ENCODE results near the gene KIAA1958.

KIAA1958 gene

DNA sequence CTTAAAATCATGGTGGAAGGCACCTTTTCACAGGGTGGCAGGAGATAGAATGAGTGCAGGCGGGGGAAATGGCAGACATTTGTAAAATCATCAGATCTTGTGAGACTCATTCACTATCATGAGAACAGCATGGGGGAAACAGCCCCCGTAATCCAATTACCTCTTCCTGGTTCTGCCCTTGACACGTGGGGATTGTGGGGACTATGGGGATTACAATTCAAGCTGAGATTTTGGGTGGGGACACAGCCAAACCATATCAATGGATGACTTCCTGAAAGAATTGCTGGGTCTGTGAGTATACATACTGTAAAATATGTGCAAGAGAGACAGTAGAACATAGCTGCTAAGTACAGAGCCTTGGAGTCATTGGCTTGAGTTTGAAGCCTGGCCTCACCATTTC lies 47.0 kb downstream of the KIAA1958 start:
- no peak for DNase-seq

DNA sequence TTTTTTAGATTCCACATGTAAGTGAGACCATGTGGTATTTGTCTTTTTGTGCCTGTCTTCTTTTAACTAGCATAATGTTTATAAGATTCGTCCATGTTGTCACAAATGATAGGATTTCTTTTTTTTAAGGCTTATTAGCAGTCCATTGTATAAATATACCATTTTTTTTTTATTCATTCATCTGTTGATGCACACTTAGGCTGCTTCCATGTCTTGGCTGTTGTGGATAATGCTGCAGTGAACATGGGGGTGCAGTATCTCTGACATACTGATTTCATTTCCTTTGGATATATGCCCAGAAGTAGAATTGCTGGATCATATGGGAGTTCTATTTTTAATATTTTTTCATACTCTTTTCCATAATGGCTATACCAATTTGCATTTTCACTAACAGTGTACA lies 48.7 kb downstream of the KIAA1958 start:
- no peak for DNase-seq

DNA sequence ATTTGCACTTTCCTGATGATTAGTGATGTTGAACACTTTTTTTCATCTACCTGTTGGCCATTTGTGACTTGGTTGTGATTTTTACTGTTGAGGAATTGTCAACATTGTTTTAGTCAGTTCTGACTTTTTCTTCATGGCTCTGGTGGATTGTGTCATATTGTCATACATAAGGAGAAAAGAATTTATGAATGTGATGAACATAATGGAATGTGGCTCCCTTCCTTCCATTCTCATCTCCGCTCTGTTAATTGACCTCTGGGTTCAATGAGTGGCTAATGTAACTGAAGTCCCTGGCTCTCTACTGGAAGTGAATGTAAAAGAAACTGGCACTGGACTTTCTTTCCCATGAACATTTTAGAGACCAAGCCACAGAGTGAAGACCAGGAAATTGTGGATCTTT lies 49.2 kb downstream of the KIAA1958 start:
- no peak for DNase-seq

DNA sequence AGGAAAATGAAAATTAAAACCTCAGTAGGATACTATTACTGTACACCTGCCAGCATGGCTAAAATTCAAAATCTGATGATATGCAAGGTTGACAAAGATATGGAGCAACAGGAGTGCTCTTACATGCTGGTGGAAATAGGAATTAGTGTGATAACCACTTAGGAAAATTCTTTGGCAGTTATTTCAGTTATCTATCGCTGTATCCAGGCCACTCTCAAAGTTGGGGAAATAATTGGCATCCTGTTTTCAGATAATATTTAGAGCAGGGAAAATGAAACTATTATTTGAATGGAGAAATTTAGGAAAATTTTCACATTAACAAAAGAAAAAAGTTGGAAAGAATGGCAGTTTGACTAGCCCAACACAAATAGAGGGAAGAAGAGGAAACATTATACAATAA lies 50.9 kb downstream of the KIAA1958 start:
- no peak for DNase-seq

DNA sequence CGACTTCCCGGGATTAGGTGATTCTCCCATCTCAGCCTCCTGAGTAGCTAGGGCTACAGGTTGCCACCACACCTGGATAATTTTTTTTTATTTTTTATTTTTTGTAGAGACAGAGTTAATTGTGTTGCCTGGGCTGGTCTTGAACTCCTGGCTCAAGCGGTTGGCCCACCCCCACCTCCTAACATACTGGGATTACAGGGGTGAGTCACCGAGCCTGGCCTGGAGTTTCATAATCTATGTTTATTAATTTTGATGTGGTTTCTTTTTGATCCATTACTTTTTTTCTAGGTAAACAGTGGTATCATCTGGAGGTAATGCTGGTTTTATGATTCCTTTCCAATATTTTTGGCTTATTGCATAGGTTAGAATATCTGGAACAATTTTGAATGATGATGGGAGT lies 54.2 kb downstream of the KIAA1958 start:
- DNase-seq = no peak

DNA sequence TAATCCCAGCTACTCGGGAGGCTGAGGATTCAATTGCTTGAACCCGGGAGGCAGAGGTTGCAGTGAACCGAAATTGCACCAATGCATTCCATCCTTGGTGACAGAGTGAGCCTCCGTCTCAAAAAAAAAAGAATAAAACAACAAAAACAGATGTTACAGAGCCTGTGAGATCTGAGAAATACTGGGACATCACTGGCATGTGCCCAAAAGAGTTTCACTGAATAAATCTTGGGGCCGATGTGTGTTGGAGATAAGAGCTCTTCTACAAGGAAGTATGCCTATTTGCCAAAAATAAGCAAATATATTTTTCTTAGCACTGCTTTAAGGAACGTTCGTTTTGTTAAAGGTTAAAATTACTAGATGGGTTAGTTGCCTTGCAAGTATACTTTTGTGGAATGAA lies 55.1 kb downstream of the KIAA1958 start:
- DNase-seq = no peak

DNA sequence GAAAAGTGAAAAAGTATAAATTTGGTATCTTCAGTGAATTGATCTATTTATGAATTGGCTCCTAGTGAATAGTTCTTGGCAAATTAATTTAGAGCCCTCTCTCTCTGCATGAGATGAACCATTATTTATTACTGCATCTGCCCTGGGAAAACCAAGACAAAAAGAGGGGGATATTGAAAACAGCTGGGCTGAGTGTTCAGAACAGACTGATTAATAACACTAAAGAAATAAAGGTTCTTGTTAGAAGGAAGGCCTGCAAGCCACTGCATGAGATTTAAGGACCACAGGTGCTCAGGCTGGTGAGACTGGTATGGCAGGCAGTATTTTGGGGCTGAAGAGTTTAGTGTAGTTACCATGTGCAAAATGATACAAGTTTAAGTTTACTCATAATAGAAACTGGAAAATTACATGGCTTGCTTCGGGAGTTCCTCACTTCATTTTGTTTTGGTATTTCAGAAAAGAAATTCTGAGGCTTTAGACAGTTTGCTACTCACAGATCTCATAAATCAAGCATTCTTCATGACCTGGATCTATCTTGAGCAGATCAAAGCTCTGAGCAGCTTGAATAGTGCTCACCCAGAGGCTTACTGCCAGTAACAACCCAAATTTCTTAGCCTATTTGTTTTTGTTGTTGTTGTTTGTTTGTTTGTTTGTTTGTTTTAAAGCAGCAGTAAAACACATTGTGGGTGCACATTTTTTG lies 56.1 kb downstream of the KIAA1958 start:
- DNase-seq = no peak

DNA sequence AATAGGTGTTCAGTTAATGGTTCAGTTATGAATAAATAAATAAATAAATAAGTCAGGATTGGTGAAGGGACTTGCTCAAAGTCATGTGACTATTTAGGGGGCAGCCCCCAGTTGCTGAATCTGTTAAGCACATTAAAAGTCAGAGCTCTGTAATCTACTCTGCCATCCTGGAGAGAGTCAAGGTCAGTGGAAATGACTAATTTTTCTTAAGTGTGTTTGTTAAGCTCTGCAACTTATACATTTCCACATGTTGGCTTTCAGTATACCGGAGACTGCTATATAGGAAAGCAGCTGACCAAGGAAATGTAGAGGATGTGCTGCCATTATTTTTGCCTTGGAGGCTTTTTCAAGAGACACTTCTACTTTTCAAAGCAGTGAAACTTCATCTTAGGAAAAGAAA lies 57.9 kb downstream of the KIAA1958 start:
- DNase-seq = no peak

DNA sequence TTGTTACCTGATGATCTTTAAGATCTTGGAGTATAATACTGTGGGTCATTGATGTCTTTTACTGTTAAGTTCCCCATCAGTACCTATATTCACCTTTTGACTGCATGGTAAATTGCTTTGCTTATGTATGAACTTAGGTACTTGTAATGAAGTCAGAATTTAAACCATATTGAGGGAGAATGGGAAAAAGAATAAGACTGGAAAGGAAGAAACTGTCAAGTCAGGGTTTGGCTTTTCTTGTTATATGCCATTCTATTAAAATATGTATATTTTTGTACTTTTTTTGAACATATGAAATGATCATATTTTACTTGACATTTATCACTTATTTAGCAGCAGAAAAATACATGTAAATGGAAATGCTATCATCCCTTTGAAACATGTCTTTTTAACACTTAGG lies 58.6 kb downstream of the KIAA1958 start:
- no peak for DNase-seq

DNA sequence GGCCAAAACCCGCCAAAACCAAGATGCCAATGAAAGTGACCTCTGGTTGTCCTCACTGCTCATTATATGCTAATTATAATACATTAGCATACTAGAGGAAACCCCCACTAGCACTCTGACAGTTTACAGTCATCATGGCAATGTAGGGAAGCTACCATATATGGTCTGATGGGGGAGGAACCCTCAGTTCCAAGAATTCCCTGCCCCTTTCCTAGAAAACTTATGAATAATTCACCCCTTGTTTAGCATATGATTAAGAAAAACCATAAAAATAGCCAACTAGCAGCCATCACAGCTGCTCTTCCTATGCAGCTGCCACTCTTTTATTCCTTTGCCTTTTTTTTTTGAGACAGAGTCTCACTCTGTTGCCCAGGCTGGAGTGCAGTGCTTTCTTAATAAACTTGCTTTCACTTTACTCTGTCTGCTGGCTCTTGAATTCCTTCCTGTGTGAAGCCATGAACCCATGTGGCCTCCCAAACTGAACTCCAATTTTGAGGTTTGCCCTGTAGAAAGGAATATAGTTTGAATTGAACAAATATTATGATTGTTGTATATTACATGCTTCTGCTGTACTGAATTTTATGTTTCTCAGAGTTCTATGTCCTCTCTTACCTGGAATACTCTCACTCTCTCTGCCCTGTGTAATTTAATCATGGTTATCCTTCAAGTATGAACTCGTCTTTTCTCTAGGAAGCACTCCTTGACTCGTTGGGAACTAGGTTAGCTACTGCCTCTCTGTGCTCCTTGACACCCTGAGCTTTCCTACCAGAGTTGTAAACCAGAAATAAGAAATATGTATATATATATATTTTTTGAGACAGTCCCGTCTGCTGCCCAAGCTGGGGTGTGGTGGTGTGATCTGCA lies 59.8 kb downstream of the KIAA1958 start:
- no peak for DNase-seq

DNA sequence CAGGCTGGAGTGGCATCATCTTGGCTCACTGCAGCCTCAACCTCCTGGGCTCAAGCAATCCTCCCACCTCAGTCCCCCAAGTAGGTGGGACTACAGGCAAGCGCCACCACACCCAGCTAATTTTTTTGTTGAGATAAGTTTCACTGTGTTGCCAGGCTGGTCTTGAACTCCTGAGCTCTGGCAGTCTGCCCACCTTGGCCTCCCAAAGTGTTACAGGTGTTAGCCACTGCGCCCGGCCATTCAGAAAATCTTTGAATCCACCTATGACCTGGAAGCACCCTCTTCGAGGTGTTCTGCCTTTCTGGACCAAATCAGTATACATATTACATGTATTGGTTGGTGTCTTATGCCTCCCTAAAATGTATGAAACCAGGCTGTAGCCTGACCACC lies 61.4 kb downstream of the KIAA1958 start:
- no peak for DNase-seq

DNA sequence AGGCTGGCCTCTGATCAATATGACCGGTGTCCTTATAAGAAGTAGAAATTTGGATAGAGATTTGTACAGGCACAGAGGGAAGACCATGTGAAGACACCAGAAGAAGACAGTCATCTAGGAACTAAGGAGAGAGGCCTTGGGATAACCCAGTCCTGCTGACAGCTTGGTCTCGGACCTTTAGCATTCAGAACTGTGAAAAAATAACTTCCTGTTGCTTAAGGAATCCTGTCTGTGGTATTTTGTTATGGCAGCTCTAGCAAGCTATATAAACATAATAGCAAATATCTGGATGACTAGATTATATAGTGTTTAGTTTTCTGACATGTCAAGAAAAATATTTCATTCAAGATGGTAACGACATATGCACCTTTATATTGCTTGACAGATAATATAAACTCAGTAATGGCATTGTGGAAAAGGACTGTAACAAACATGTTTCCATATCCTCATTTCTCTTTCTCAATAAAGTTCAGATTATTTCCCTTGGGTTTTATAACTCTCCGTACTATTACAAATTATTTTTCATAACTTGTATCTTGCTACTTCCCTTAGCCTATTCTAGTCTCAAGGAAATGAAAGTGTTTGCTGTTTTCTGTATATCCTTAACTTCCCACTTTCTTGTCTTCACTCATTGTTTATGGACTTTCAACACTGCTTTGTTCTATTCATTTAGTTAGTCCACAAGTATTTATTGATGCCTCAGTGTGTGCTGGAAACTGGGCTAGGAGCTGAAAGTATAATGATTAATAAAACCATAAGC lies 62.4 kb downstream of the KIAA1958 start:
- no peak for DNase-seq

DNA sequence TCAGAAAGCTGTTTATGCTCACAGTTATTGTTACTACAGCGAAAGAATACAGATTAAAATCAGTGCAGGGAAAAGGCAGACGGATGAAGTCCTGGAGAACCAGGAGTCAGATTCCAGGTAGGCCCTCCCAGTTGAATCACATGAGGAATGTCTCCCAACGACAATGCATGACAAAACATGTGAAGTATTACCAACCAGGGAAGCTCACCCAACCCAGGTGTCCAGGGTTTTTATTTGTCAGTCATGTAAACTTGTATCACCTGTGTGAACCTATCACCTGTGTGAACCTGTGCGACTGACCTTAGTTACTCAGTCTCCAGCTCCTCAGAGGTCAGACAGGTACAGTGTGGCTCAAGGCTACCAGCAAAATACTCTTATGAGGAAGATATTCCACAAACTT lies 63.9 kb downstream of the KIAA1958 start:
- DNase-seq = no peak

DNA sequence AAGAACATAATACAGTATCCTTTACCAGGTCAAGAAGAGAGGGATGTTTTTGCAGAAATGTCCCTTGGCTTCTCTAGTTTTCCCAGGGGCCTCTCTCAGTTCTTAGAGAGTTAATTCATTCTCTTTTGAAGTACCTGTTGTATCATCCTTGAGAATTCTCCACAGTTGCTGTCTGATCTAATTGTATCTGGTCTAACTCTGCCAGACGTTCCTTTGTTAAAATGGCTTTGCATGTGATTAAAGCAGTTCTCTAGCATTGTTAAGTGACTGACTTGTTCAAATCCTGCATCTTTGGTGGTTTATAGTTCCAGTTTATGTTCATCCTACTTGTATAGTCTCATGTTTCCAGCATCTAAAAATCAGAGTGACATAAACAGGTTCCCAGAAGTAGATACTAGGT lies 65.0 kb downstream of the KIAA1958 start:
- no peak for DNase-seq

DNA sequence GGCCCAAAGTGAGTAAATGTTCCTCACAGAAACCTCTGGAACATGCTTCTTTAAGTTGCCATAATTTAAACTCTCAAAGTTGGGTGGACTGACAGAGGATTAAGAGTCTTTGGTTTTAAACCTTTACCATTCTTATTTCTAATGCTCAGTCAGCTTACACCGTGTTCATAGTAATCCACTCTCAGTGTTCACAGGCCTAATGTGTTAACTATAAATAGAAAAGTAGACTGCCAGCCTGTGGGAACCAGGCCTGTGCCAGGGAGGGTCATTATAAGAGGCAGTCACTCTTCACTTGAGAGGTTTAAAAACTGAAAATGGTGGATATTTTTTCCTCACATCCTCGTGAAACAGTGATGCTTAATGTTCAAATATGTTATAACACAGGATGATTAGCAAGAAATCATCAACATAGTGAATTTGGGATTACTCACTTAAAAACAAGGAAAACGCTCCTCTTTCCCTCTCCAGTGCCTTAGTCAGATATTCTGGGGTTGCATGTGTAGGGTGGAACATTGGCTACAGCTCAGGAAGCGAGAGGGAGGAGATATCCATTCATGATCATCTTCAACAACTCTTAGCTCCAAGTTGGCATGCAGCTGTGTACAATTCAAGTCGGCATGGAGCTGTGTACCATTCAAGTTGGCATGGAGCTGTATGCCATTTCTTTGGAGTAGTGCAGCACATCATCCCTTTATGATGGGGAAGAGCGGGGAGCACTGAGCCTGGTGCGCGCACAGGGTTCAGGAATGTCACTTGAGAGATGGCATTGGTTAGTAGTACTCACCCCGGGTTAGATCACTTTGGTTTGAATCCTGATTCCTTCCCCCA lies 65.8 kb downstream of the KIAA1958 start:
- no peak for DNase-seq

DNA sequence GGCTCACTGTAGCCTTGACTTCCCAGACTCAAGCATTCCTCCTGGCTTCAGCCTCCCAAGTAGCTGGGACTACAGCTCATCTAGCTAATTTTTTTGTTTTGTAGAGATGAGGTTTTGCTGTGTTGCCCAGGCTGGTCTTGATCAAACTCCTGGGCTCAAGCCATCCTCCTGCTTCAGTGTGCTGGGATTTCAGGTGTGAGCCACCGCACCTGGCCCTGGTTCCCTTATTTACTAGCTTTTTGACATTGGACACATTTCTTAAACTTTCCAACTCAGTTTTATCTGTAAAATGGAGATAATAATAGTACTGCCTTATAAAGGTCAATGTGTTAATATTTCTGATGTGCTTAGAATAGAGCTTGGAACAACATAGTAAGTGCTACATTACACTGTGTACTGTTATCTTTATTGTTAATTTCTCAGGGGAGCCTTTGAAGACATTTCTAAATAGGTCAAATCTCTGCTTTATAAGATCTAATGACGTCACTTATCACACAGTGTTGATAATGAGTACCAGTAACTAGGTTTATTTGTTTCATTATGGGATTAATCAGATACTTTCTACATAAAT lies 66.7 kb downstream of the KIAA1958 start:
- DNase-seq = no peak

DNA sequence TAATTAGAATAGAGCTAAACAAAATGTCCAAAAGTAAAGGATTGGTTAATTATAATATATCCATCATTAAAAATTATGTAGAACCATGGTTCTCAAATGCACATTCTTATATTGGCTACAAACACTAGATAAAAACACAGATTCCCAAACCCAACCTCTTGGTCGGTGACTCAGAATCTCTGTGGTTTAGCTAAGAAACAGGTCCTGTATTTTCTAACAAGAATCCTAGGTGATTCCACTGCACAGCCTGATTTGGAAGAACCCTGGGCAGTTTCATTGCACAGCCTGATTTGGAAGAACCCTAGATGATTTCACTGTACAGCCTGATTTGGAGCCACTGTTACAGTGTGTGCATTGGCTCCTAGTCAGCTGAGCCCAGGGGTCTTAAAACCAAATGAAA lies 67.9 kb downstream of the KIAA1958 start:
- DNase-seq = no peak

DNA sequence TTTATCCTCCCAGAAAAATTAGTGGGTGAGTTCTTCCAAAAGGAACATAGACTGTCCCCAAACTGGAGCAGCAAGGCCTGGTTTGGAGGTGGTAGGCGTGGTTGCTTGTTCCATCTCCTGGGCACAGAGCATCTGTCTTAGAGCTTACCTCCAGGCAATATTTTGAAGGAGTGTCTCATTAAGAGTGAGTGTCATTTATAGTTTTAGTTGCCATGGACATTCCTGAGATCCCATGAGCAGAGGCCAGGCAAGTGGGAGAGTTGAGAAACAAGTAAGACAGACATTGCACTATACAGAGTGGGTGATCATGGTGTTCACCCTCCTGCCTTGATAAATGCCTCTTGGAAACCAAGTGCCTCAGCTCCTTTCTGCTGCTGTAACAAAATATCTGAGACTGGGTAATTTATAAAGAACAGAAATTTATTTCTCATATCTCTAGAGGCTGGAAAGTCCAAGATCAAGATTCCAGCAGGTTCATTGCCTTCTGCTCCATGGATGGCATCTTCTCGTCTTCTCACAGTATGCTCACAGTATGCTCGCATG lies 68.5 kb downstream of the KIAA1958 start:
- no peak for DNase-seq

DNA sequence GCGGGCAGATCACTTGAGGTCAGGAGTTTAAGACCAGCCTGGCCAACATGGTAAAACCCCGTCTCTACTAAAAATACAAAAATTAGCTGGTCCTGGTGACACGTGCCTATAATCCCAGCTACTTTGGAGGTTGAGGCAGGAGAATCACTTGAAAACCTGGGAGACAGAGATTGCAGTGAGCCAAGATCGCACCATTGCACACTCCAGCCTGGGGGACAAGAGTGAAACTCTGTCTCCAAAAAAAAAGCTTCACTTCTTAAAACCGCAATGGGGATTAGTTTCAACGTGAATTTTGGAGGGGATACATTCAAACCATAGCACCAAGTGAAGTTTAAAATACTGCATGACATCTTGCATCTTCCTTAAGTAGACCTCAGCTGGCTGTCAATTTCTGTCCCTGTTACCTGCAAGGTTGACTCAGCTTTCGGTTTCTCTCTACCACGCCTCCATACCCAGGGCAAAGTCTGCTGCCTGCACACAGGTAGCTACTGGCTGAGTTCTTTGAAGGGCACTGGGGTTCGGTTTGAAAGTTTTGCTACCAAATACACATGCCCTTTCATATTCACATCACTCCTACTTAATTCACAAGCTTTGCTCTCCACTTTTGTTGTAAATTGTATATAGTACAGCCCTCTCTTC lies 69.3 kb downstream of the KIAA1958 start:
- DNase-seq = no peak

DNA sequence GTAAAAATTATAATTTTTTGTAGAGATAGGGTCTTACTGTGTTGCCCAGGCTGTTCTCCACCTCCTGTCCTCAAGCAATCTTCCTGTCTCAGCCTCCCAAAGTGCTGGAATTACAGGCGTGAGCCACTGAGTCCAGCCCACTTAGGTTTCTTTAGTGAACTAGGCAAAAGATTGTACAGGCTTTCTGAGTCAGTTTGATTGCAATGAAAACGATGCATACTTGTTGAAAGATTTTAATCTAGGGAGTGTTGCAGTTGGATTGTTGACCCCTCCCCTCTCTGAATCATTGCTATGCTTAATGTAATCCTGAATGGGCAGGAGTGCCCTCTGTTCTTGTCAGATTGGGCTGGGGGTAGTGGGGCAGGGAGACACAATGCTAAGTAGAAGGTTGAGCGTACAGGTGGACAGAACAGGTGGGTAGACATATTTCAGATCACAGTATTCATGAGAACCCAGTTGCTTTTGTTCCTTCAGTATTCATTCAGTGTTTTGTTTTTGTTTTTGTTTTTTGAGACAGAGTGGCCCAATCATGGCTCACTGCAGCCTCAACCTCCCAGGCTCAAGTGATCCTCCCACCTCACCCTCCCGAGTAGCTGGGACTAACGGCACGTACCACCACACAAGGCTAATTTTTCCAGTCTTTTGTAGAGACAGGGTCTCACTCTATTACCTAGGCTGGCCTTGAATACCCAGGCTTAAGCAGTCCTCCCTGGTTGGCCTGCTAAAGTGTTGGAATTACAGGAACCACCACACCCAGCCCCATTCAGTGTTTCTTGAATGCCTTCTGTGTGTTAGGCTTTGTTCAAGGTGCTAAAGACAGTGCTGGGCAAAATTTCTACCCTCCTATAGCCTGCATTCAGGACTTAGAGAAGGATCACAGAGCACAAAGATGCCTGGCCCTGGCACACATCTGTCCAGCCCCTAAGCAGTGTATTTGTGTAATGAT lies 70.1 kb downstream of the KIAA1958 start:
- DNase-seq = no peak

DNA sequence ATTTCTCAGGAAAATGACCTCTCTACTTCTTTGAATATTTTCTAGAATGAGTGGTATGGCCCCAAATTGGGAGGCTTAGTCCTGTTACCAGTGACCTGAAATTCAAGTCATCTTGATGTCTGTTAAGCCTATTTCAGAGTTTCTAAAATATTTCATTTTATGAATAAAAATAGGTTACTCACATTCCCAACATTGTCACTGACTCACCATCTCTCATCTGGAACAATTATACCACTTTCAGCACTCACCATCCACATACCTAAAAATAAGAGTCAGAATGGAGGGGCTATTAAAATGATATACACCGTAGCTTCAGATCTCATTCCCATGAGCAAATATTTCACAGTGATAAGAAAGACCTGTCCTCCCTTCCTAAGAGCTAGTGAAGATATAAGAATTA lies 71.8 kb downstream of the KIAA1958 start:
- no peak for DNase-seq
